GM18499 (cell line): ENCODE data around the gene CAPN10.

Experiments
- ATAC-seq: cut with Tn5 transposase; IDR thresholded peaks from one replicate; pipeline ENCODE4 v1.9.1; 2021; ENCODE audit warnings: moderate number of reproducible peaks; ENCODE audit not compliant: insufficient read depth, unreplicated experiment

CAPN10 gene

DNA sequence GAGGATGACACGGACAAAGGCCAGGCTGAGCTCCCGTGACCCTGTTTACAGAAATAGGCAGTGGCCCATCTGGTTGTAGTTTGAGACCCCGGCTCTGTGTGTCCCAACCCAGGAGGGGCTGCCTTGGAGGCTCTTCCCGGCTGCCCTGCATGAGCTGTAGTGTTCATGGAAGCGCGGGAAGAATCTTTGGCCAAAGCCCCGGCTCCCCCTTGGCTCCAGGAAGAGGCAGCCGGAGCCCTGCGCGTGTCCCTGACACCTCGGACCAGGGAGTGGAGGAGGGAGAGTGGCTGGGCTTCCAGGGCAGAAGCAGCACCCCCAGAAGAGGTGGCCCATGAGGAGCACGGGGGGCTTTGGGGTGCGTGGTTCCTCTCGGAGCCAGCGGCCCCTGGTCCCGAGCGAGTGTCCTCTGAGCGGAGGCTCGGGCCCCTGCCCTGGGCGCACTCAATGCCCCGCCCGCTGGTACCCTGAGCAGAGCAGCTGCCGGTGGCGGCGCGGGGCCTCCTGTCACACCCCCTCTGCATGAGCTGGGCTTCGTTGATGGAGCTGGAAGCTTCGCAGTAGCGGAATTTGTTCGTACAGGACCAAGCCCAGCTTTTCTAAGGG is 60.5 kb downstream of the CAPN10 start:
- ATAC-seq = no peak

DNA sequence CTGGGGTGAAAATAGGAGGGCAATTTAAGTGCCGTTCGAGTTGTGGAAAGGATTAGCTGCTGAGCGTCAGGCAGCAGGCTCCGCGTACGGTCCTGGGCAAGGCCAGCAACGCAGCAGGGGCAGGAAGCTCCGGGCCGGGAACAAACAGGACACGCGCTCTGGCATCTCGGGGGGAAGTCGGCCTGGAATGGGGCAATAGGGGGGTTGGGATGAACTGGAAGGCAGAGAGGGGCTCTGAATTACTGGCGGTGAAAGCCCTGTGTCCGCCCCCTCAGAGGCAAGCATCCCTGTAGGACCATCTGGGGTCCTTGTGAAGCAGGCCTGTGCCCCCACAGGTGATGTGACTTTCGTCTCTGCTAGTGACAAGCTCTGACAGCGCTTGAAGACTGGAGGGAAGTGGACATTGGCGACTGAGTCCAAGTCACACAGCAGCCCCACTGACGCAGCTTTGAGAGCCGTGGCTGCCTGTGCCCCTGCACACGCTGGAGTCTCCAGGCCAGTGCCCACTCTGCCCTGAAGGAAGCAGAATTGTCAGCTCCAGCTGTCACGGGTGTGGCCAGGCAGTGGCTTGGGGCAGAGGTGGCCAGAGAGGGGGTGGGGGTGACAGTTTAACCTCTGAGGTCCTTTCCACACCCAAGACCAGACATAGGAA is 61.1 kb downstream of the CAPN10 start:
- no peak for ATAC-seq

DNA sequence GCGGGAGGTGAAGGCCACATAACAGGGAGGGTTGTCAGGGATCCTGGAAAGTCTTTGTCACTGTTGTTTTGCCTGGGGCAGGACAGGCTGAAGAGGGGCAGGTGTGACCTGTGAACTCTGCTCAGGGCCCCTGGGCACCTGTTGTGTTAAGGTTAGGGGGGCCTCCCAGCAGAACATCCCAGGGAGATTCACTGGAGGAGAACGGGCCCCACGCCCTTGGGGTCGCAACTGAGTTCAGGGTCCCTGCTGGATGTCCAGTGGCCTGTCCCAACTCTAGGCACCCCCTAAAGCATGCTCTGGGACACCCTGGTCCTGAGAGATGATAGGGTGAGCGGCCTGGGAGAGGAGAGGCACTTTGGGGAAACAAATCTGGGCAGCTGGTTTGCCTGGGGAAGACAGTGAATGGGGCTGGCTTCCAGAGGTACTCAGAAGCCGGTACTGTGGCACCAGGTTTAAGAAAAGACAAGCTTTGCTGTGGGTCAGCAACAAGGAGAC is 61.7 kb downstream of the CAPN10 start:
- no peak for ATAC-seq
